COLO668 (cell line): ENCODE data around the gene NUCB1.
A peak's percentile ranks its signal among the peaks of the same experiment; 100 is the strongest.
"Not testable (repeated sequence)": the region's sequence is repeated elsewhere in the genome, so short reads cannot be mapped to it uniquely, and the experiment has no call there.

ENCODE experiments used
- DNase-seq: peaks from one replicate; lab custom pipeline; 2025; ENCODE audit not compliant: unreplicated experiment; lab: John Stamatoyannopoulos, UW

The NUCB1 gene

GRCh38 chr19:48899781-48900476 is at the start of gene NUCB1:
Gene NUCB1, plus strand, starts transcription at chr19:48900312. Its CDS starts 485 bp downstream, at chr19:48900797.
- DNase-seq: peak; percentile 96

- no peak for DNase-seq
Measured at GRCh38 chr19:48852292-48852691, 47.8 kb upstream of the NUCB1 start.

DNA sequence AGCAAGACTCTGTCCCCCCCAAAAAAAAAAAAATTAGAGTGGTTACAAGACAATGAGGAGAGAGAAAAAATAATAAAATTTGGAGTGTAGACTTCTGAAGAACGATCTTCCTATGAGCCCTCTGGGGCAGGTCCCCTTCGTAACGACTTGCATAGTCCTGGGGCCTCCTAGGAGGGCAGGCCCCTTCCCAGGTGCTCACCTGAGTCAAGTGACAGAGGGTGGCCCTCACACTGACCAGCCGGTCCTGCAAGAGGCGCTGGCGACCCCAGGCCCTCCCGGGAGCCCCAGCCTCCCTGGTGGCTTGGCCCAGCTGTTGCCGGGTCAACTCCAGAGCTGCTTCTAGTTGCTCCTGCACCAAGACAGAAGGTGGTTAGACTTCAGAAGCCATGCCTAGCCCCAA is 46.6 kb upstream of the NUCB1 start:
- DNase-seq: no peak

- no peak for DNase-seq
Measured at GRCh38 chr19:48854103-48854502, 46.0 kb upstream of the NUCB1 start.

DNA sequence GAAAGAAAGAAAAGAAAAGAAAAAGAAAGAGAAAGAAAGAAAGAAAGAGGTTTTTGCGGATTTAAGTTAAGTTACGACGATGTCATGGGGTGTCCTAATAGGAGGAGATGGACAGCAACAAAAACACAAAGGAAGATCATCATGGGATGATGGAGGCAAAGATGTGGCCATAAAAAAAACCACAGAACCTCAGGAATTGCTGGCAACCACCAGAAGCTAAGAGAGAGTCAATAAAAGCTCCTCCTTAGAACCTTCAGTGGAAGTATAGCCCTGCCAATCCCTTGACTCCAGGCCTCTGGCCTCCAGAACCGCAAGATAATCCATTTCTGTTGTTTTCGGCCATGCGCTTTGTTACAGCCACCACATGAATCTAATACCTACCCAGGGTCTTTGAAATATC is 43.2 kb upstream of the NUCB1 start:
- DNase-seq: no peak

DNA sequence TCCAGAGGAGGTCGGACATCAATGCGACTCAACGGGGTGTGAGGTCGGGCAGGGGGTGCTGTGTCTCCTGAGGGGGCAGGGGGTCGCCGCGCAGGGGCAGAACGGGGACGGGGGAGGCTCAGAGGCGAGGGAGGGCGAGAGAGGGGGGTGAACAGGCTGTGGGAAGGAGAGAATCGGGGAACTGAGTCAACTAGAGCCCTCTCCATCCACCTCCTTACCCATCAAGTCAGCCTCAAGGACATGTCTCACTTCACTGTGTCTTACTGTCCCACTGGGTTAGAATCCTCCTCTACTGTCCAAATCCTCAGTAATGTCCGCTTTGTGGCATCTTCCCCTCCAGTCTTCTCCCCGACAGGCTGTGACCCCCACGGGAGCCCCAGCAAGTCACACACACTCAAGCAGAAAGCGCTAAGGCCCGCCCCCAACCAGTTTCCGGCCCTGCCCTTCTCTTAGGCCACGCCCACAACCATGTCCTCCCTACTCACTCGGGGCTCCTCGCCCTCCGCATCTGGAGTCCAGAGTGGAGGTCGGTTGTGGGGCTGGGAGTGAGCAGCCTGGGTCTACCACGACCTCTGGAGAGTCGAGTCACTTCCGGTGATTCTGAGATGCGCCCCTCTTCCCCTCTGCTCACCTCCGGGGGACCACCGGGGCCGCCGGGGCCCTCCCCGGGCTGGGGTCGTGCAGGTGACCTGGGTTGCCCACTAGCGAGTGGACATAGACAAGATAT is 41.0 kb upstream of the NUCB1 start:
- DNase-seq: no peak

GRCh38 chr19:48859711-48860572 is 40.2 kb upstream of the NUCB1 start:
- DNase-seq: no peak

GRCh38 chr19:48861313-48861712 is 38.8 kb upstream of the NUCB1 start:
- no peak for DNase-seq

DNA sequence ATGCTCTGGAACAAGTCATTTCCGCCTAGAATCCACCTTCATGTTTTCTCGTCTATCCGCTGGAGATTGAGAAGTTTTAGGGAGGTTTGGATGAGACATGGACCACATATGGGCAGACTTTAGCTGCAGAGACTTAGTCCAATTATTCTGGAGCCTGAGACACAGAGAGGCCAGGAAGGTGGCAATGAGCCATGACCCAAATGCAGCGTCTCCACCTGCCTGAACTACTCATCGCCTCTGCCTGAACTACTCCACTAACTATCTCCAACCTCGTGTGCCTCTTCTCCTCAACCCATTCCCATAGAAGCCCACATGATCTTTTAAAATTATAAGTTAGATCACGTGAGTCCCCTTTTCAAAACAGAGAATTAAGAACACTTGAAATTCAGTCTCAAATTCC is 37.3 kb upstream of the NUCB1 start:
- no peak for DNase-seq

- DNase-seq: no peak
Measured at GRCh38 chr19:48866692-48867091, 33.4 kb upstream of the NUCB1 start.

DNA sequence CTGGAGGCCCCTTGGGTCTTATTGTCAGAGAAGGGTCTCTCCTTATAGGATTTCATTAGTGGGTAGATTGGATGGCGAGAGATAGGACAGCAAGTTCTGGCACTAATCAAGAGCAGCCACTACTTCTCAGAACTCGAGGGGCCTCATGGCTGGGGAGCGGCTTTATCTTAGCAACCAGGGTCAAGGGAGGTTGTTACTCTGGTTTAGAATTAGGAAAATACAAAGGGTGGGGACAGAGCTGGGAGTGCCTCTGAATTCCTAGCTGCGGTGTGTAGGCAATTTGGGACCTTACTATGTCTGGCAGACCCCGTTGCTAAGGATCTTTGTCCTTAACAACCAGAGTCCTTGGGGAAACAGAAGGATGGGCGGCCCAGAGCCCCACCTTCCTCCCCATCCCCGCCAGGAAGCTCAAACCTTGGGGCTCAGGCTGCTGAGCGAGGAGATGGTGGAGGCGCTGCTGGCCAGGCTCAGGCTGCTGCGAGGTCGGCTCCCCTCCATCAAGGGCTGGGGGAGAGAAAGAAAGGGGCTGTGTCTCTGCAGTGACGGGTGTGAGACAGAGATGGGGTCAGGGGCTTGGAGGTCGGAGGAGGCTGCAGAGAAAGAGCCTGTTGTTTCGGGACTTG is 32.9 kb upstream of the NUCB1 start:
- no peak for DNase-seq

DNA sequence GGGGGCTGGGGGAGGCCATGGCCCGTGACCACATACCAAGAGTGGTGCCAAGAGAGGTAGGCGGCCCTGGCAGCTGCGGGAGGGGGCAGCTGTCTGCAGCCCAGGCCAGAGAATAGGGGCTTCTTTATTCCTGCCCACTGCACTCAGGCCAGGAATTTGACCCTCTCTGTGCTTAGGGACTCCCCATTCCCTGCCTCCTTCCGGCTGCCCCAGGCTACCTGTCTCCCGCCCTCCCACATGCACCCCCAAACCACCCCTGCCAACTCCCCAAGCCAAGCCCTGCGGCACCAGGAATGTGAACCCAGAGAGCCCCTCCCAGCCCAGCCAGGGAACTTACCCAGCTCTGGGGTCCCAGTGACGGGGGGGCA is 32.4 kb upstream of the NUCB1 start:
- DNase-seq: no peak

DNA sequence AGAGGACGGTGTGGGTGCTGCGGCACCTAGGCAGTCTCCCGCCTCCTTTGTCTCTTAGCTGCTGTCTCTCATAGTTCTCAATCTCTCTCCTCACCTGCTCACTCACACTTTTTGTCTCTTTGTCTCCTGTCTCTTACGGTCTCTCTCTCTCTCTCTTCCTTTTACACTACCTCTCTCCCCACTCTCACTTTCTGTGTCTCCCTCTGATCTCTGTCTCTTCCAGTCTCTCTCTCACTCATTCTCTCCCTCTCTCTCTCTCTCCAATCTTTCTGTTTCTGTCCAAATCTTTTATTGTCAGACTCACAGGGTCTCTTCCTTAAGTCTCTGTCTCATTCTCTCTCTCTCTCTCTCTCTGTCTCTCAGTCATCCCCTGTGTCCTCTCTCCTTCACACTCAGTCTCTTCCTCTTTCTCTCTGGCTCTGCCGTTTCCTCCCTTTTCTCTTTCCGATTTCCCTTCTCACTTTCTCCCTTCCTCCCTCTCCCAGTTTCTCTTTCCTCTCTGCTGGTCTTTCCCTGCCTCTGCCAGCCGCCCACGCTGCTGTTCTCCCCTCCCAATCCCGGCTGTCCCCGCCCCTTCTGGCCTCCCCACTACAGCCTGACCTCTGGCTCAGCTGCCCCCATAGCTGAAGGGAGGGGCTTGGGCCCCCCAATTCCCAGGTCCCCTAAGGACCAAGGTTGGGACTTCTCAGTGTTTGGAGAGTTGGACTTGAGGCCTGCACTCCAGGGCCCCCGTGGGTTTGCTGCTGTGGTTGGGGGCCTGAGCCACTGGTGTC is 31.8 kb upstream of the NUCB1 start, which contains the start of gene PLEKHA4:
Gene PLEKHA4 (minus strand): TSS at position 504 of the 773 bp plus-strand sequence. CDS start 997 bp downstream, outside the sequence.
- no peak for DNase-seq

DNA sequence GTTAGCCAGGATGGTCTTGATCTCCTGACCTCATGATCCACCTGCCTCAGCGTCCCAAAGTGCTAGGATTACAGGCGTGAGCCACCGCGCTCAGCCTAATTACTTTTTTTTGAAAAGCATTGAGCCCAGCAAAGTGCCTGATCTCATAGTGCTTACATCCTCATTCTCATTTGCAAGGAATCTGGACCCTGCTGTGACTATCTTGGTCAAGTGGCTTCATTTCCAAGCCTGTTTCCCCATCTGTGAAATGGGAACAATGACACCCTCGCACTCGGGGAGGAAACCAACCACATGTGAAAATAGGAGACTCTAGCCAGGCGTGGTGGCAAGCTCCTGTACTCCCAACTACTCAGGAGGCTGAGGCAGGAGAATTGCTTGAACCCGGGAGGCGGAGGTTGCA is 30.1 kb upstream of the NUCB1 start:
- DNase-seq: no peak

DNA sequence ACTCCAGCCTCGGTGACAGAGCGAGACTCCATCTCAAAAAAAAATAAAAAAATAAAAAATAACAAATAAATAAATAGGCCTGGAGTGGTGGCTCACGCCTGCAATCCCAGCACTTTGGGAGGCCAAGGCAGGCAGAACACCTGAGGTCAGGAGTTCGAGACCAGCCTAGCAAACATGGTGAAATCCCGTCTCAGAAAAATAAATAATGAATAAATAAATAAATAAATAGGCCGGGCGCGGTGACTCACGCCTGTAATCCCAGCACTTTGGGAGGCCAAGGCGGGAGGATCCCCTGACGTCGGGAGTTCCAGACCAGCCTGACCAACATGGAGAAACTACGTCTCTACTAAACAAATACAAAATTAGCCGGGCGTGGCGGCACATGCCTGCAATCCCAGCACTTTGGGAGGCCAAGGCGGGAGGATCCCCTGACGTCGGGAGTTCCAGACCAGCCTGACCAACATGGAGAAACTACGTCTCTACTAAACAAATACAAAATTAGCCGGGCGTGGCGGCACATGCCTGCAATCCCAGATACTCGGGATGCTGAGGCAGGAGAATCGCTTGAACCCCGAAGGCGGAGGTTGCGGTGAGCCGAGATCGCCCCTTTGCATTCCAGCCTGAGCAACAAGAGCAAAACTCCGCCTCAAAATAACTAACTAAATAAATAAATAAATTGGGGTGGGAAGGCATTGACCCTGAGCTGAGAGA is 28.5 kb upstream of the NUCB1 start:
- not testable (repeated sequence) for DNase-seq

- peak; percentile 94 for DNase-seq
Measured at GRCh38 chr19:48872182-48872883, 27.8 kb upstream of the NUCB1 start, which contains the start of gene PPP1R15A. Gene PPP1R15A, plus strand, starts transcription at chr19:48872421. Its CDS starts 813 bp downstream, at chr19:48873234.

GRCh38 chr19:48872884-48873475 is 27.1 kb upstream of the NUCB1 start:
- peak; percentile 83 for DNase-seq

DNA sequence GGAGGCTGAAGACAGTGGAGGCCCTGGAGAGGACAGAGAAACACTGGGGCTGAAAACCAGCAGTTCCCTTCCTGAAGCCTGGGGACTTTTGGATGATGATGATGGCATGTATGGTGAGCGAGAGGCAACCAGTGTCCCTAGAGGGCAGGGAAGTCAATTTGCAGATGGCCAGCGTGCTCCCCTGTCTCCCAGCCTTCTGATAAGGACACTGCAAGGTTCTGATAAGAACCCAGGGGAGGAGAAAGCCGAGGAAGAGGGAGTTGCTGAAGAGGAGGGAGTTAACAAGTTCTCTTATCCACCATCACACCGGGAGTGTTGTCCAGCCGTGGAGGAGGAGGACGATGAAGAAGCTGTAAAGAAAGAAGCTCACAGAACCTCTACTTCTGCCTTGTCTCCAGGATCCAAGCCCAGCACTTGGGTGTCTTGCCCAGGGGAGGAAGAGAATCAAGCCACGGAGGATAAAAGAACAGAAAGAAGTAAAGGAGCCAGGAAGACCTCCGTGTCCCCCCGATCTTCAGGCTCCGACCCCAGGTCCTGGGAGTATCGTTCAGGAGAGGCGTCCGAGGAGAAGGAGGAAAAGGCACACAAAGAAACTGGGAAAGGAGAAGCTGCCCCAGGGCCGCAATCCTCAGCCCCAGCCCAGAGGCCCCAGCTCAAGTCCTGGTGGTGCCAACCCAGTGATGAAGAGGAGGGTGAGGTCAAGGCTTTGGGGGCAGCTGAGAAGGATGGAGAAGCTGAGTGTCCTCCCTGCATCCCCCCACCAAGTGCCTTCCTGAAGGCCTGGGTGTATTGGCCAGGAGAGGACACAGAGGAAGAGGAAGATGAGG is 26.4 kb upstream of the NUCB1 start:
- no peak for DNase-seq
